ENCODE data around the gene DNAJB2.
"Not testable (repeated sequence)": the region's sequence is repeated elsewhere in the genome, so short reads cannot be mapped to it uniquely, and the experiment has no call there.

Gene DNAJB2

GRCh38 chr2:219285373-219285735 lies 6.2 kb downstream of the DNAJB2 start:
- no peak for DNase-seq (ENCODE audit: low spot score)

- DNase-seq (ENCODE audit: low spot score) = peak; percentile 76
Observed at GRCh38 chr2:219285894-219286425, 6.8 kb downstream of the DNAJB2 start.

- DNase-seq (ENCODE audit: low spot score) = peak; percentile 70
Observed at GRCh38 chr2:219286436-219287115, 7.4 kb downstream of the DNAJB2 start.

GRCh38 chr2:219287116-219287440 lies 7.9 kb downstream of the DNAJB2 start:
- not testable (repeated sequence) for DNase-seq (ENCODE audit: low spot score)

GRCh38 chr2:219287580-219288265 lies 8.6 kb downstream of the DNAJB2 start:
- DNase-seq (ENCODE audit: low spot score) = no peak

- DNase-seq (ENCODE audit: low spot score) = no peak
Observed at GRCh38 chr2:219289195-219289536, 10.0 kb downstream of the DNAJB2 start.

- peak; percentile 93 for DNase-seq (ENCODE audit: low spot score)
Observed at GRCh38 chr2:219289537-219290361, 10.6 kb downstream of the DNAJB2 start.

- no peak for DNase-seq (ENCODE audit: low spot score)
Observed at GRCh38 chr2:219290381-219291171, 11.4 kb downstream of the DNAJB2 start.

GRCh38 chr2:219291394-219291793 lies 12.2 kb downstream of the DNAJB2 start:
- no peak for DNase-seq (ENCODE audit: low spot score)

GRCh38 chr2:219291910-219292490 lies 12.8 kb downstream of the DNAJB2 start:
- no peak for DNase-seq (ENCODE audit: low spot score)

GRCh38 chr2:219292616-219293015 lies 13.4 kb downstream of the DNAJB2 start:
- DNase-seq (ENCODE audit: low spot score) = no peak

GRCh38 chr2:219293736-219294231 lies 14.6 kb downstream of the DNAJB2 start:
- no peak for DNase-seq (ENCODE audit: low spot score)

- peak; percentile 87 for DNase-seq (ENCODE audit: low spot score)
Observed at GRCh38 chr2:219294356-219295351, 15.5 kb downstream of the DNAJB2 start.

- no peak for DNase-seq (ENCODE audit: low spot score)
Observed at GRCh38 chr2:219296142-219296541, 17.0 kb downstream of the DNAJB2 start.

GRCh38 chr2:219296631-219297391 lies 17.6 kb downstream of the DNAJB2 start:
- no peak for DNase-seq (ENCODE audit: low spot score)

- DNase-seq (ENCODE audit: low spot score) = no peak
Observed at GRCh38 chr2:219297766-219298456, 18.7 kb downstream of the DNAJB2 start.

GRCh38 chr2:219298759-219299371 lies 19.7 kb downstream of the DNAJB2 start:
- peak; percentile 91 for DNase-seq (ENCODE audit: low spot score)

- DNase-seq (ENCODE audit: low spot score) = no peak
Observed at GRCh38 chr2:219299372-219299760, 20.2 kb downstream of the DNAJB2 start.
